ENCODE results near the gene MRPS27.
A peak's percentile ranks its signal among the peaks of the same experiment; 100 is the strongest.

The MRPS27 gene

DNA sequence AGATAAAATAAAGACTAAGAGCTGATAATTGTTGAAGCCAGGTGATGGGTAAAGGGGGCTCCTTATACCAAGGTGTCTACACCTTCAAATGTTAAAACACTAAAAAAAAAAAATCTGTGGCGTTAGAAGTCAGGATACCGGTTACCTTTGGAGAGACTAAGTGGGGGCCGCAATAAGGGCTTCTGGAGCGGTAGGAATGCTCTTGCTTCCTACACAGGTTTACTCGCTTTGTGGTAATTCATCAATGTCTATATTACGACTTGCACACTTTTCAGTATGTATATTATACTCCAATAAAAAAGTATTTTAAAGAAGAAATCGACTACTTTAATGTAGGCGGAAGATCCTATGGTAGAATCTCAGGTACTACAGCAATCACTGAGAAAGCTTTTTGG lies 12.5 kb downstream of the MRPS27 start:
- Histone ChIP-seq H3K4me1 (peaks cover 4% of the 10 kb centered on the region), H2AFZ (peak overlapping the region; percentile 91), H3K27ac (peak overlapping the region; percentile 82), H3K9ac (no peak overlapping the region), H3K9me3 (ENCODE audit: control insufficient read depth, low read length) (no peaks in the 10 kb centered on the region), H3K4me3 (ENCODE audit: low read depth, low read length) (peak overlapping the region; percentile 88), H3K4me2 (ENCODE audit: low read length) (peak overlapping the region; percentile 83), H3K36me3 (ENCODE audit: control insufficient read depth, insufficient read depth, low read length) (no peaks in the 10 kb centered on the region), H3K27me3 (ENCODE audit: control insufficient read depth, insufficient read depth, low read length) (no peaks in the 10 kb centered on the region), H3K79me2 (peaks cover 7% of the 10 kb centered on the region)
- TF ChIP-seq, protein P1, sequence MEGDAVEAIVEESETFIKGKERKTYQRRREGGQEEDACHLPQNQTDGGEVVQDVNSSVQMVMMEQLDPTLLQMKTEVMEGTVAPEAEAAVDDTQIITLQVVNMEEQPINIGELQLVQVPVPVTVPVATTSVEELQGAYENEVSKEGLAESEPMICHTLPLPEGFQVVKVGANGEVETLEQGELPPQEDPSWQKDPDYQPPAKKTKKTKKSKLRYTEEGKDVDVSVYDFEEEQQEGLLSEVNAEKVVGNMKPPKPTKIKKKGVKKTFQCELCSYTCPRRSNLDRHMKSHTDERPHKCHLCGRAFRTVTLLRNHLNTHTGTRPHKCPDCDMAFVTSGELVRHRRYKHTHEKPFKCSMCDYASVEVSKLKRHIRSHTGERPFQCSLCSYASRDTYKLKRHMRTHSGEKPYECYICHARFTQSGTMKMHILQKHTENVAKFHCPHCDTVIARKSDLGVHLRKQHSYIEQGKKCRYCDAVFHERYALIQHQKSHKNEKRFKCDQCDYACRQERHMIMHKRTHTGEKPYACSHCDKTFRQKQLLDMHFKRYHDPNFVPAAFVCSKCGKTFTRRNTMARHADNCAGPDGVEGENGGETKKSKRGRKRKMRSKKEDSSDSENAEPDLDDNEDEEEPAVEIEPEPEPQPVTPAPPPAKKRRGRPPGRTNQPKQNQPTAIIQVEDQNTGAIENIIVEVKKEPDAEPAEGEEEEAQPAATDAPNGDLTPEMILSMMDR (IDR thresholded peaks at IDR 0.05) = no peak

DNA sequence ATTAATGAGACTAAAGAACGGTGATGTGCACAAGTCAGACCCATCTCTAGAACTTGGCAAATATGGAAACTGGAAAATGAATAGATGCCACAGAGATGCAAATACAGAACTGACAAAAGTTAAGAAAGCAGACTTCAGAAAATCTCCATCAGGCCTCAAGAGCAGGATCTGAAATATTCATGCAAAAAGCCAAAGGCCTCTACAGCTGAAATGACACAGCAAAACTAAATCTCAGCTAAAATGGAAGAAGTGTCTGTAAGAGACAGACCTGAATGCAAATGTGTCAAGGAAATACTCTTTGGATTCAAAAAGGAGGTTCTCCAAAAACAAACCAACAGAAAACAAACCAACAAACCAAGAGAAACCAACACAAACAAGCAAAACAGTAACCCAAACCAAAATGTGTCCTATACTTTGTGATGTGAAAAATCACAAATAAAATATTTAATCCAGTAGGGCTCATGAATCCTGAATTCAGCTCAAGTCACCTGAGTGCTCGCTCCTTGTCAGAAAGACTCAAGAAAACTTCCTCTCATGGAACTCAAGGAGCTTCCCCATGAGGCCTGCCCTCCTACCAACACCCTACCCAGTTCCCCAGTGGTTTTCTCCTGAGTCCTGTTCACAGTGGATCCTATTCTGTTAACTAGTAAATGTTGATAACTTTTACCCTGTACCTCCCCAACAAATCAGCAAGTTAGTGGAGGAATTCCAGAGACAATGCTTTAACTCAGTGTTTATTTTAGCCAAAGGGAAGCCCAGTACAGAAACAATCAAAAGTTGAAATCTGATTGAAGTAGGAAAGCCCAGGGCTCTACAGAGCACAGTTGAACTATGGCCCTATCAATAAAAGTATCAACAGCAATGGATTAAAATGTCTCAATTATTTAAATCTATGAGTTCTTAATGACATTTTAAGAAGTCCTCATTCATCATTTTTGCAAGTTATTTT lies 14.6 kb downstream of the MRPS27 start:
- TF ChIP-seq, protein P1 (IDR thresholded peaks at IDR 0.05) = no peak
- Histone ChIP-seq H3K9ac (no peak overlapping the region), H3K4me1 (peaks cover 4% of the 10 kb centered on the region), H3K27me3 (ENCODE audit: control insufficient read depth, insufficient read depth, low read length) (no peaks in the 10 kb centered on the region), H3K9me3 (ENCODE audit: control insufficient read depth, low read length) (no peaks in the 10 kb centered on the region), H3K4me3 (ENCODE audit: low read depth, low read length) (no peak overlapping the region), H3K36me3 (ENCODE audit: control insufficient read depth, insufficient read depth, low read length) (no peaks in the 10 kb centered on the region), H3K4me2 (ENCODE audit: low read length) (no peak overlapping the region), H3K79me2 (peaks cover 21% of the 10 kb centered on the region), H2AFZ (no peak overlapping the region), H3K27ac (no peak overlapping the region)

DNA sequence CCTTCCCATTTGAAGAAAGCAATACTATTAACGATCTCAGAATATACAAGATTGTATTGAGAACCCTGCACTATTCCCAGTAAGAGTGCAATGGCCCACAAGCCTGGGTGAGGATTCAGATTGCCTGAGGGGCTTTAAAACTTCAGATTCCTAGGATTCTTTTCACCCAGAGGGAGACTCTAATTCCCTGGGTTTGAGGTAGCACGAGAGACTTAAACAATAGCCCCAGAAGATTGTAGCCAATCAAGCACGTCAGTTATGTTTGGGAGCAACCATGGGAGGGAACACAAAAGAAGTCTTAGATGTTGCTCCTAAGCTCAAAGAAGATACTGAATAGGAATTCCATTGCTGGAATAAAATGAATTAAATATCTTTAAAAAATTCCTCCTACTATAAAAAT lies 17.9 kb downstream of the MRPS27 start:
- H3K4me1 ChIP-seq = no peaks in the 10 kb centered on the region
- H3K36me3 ChIP-seq (ENCODE audit: control insufficient read depth, insufficient read depth, low read length) = no peaks in the 10 kb centered on the region
- H3K4me3 ChIP-seq (ENCODE audit: low read depth, low read length) = no peak overlapping the region
- H3K27ac ChIP-seq = no peak overlapping the region
- H3K27me3 ChIP-seq (ENCODE audit: control insufficient read depth, insufficient read depth, low read length) = no peaks in the 10 kb centered on the region
- TF ChIP-seq, protein P1 (IDR thresholded peaks at IDR 0.05) = no peak
- H3K79me2 ChIP-seq = peaks cover 36% of the 10 kb centered on the region
- no peak overlapping the region for H3K9ac ChIP-seq
- no peak overlapping the region for H3K4me2 ChIP-seq (ENCODE audit: low read length)
- H3K9me3 ChIP-seq (ENCODE audit: control insufficient read depth, low read length) = no peaks in the 10 kb centered on the region
- no peak overlapping the region for H2AFZ ChIP-seq

DNA sequence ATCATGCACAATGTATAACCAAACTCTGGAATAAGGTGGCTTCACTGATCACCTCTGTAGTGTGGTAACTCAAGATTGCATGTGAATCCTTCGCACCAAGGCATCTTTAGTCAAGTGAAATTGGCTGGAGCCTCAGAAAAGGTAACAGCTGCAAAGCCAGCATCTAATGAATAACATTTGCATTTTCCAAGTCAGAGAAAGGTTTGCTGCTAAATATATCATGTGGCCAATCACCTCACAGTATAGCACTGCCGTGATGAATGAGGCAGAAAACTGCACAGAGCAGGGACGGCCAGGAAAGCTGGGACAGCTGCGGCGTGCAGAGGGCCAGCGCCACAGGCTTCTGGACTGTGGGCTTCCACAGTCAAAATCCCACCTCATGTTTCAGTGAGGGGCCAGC lies 18.5 kb downstream of the MRPS27 start:
- Histone ChIP-seq H3K4me1 (no peaks in the 10 kb centered on the region), H3K9ac (no peak overlapping the region), H3K9me3 (ENCODE audit: control insufficient read depth, low read length) (no peaks in the 10 kb centered on the region), H3K79me2 (peaks cover 37% of the 10 kb centered on the region), H3K27me3 (ENCODE audit: control insufficient read depth, insufficient read depth, low read length) (no peaks in the 10 kb centered on the region), H3K4me3 (ENCODE audit: low read depth, low read length) (no peak overlapping the region), H3K4me2 (ENCODE audit: low read length) (no peak overlapping the region), H3K27ac (no peak overlapping the region), H2AFZ (no peak overlapping the region), H3K36me3 (ENCODE audit: control insufficient read depth, insufficient read depth, low read length) (no peaks in the 10 kb centered on the region)
- TF ChIP-seq, protein P1 (IDR thresholded peaks at IDR 0.05) = no peak
